Esophagus muscularis mucosa (tissue), 4 donors: ENCODE data around the gene JARID2.

Source experiments
- EP300 ChIP-seq: sonication (generic); formaldehyde crosslinking; IDR thresholded peaks from one replicate; pipeline ENCODE4 v1.6.1; 2017; ENCODE audit warnings: antibody characterized with exemption
- POLR2A ChIP-seq: fragments of 450-650 bp; IDR thresholded peaks from one replicate; pipeline ENCODE4 v1.6.1; 2017; ENCODE audit warnings: antibody characterized with exemption, moderate library complexity, mild to moderate bottlenecking, low read depth
- POLR2AphosphoS5 ChIP-seq, 2 donors: sonication (generic); formaldehyde crosslinking; IDR thresholded peaks; one replicate each; pipeline ENCODE4 v1.6.1; 2017; ENCODE audit warnings: antibody characterized with exemption in 2 of 2
- TF ChIP-seq, protein P1 (sequence below), 3 experiments: fragments of 200-600 bp in 2 of 3; fragments of 450-650 bp in 1 of 3; sonication (generic) in 2 of 3; IDR thresholded peaks; one replicate each; pipeline ENCODE4 v1.5.1; 2017 to 2019; ENCODE audit warnings: antibody characterized with exemption in 3 of 3, mild to moderate bottlenecking in 2 of 3, moderate library complexity in 1 of 3

DNA sequence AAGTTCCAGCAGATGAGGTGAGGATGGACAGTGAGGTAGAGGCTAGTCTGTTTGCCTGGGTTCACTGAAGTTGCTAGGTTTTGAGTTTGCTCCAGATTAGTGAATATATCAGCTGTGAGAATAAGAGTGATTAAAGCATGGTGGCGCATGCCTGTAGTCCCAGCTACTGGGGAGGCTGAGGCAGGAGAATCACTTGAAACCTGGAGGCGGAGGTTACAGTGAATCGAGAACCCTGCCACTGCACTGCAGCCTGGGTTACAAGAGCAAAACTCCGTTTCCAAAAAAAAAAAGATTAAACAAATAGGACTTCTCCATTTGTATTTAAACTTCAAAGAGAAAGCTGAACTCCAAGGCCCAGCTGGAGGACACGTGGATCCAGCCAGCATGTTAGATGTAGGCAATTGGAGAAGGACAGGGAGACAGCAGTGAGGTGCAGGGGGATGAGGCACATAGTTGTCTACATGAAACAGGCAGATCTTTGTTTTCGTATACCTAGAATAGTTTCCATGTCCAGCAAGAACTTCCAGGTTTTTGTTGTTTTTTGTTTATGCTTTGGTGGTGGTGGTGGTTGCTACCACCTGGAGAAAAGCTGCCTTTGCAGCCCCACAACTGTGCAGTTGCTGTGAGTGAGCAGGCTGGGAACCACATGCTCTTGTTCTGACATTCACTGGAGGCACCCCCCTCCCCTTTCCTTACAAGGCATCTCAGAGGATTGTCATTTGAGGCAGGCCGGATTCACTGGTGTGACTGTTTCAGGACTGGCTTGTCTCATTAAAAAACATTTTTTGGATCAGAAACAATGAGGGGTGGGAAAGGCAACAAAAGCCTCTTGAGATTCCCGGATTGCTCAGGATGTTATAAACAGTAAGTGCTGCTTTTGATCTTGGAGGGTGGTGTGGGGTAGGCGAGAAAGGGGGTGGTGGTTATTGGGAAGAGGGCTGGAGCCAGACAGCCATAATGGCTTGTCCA is 72.3 kb downstream of the JARID2 start:
- TF ChIP-seq POLR2AphosphoS5 (IDR thresholded peaks at IDR 0.05) (no peak), POLR2A (no peak), EP300 (no peak)
- TF ChIP-seq, protein P1, sequence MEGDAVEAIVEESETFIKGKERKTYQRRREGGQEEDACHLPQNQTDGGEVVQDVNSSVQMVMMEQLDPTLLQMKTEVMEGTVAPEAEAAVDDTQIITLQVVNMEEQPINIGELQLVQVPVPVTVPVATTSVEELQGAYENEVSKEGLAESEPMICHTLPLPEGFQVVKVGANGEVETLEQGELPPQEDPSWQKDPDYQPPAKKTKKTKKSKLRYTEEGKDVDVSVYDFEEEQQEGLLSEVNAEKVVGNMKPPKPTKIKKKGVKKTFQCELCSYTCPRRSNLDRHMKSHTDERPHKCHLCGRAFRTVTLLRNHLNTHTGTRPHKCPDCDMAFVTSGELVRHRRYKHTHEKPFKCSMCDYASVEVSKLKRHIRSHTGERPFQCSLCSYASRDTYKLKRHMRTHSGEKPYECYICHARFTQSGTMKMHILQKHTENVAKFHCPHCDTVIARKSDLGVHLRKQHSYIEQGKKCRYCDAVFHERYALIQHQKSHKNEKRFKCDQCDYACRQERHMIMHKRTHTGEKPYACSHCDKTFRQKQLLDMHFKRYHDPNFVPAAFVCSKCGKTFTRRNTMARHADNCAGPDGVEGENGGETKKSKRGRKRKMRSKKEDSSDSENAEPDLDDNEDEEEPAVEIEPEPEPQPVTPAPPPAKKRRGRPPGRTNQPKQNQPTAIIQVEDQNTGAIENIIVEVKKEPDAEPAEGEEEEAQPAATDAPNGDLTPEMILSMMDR (IDR thresholded peaks at IDR 0.05) = no peak
